Liver (tissue), 9 donors: ENCODE data around the gene LRATD1. TPM values are rescaled to one million over a fixed set of nuclear protein-coding genes. Genes with fewer than 3 reads are reported as not detected.

ENCODE experiments used
- DNase-seq: peaks from one replicate; pipeline ENCODE4 v3.0.0-alpha.2; 2017; ENCODE audit warnings: low spot score
- H3K27ac ChIP-seq, 2 donors: one replicate each; pipeline ENCODE4 v1.7.0; 2013; ENCODE audit warnings: inconsistent platforms in 2 of 2, low read length in 2 of 2, control low read depth in 1 of 2, low read depth in 1 of 2, mild to moderate bottlenecking in 1 of 2
- H3K27me3 ChIP-seq, 4 donors: one replicate each; pipeline versions ENCODE4 v1.6.1 to v1.7.0; 2013; ENCODE audit warnings: low read length in 3 of 4, inconsistent platforms in 1 of 4, mild to moderate bottlenecking in 1 of 4, moderate library complexity in 1 of 4; ENCODE audit not compliant: control insufficient read depth in 4 of 4, insufficient read depth in 4 of 4
- H3K36me3 ChIP-seq, 4 donors: one replicate each; pipeline versions ENCODE4 v1.6.1 to v1.7.0; 2013; ENCODE audit warnings: low read length in 3 of 4, mild to moderate bottlenecking in 3 of 4, low read depth in 1 of 4, moderate library complexity in 1 of 4; ENCODE audit not compliant: control insufficient read depth in 4 of 4, insufficient read depth in 3 of 4
- H3K4me1 ChIP-seq, 4 donors: one replicate each; pipeline versions ENCODE4 v1.6.1 to v1.7.0; 2013; ENCODE audit warnings: low read length in 3 of 4, mild to moderate bottlenecking in 3 of 4, moderate library complexity in 1 of 4; ENCODE audit not compliant: control insufficient read depth in 4 of 4, insufficient read depth in 4 of 4
- H3K4me3 ChIP-seq, 3 donors: one replicate each; pipeline versions ENCODE4 v1.6.1 to v1.7.0; 2013; ENCODE audit warnings: low read length in 3 of 3, control low read depth in 1 of 3, low read depth in 1 of 3, mild to moderate bottlenecking in 1 of 3
- H3K9ac ChIP-seq, 2 donors: one replicate each; pipeline ENCODE4 v1.7.0; 2013; ENCODE audit warnings: low read length in 2 of 2, mild to moderate bottlenecking in 2 of 2, moderate library complexity in 2 of 2, control low read depth in 1 of 2, low read depth in 1 of 2
- H3K9me3 ChIP-seq, 4 donors: one replicate each; pipeline versions ENCODE4 v1.6.1 to v1.7.0; 2013; ENCODE audit warnings: low read length in 3 of 4; ENCODE audit not compliant: control insufficient read depth in 4 of 4
- EGR1 ChIP-seq, 2 donors: IDR thresholded peaks; 2 replicates each; pipeline ENCODE4 v1.6.1; 2016 to 2018; ENCODE audit warnings: antibody characterized with exemption in 2 of 2, low read depth in 2 of 2
- FOXA1 ChIP-seq: IDR thresholded peaks from 2 replicates; pipeline ENCODE4 v1.6.1; 2016; ENCODE audit warnings: antibody characterized with exemption
- HNF4A ChIP-seq, 2 donors: conservative IDR thresholded peaks; 2 replicates each; pipeline ENCODE4 v1.6.1; 2016; ENCODE audit warnings: antibody characterized with exemption in 2 of 2, mild to moderate bottlenecking in 2 of 2
- JUND ChIP-seq, 2 donors: IDR thresholded peaks; 2 replicates each; pipeline ENCODE4 v1.6.1; 2016; ENCODE audit warnings: antibody characterized with exemption in 2 of 2
- NR2F2 ChIP-seq: IDR thresholded peaks from 2 replicates; pipeline ENCODE4 v1.6.1; 2016; ENCODE audit warnings: antibody characterized with exemption
- RAD21 ChIP-seq, 2 donors: IDR thresholded peaks; 2 replicates each; pipeline ENCODE4 v1.6.1; 2016; ENCODE audit warnings: antibody characterized with exemption in 2 of 2, mild to moderate bottlenecking in 2 of 2
- RXRA ChIP-seq, 2 donors: IDR thresholded peaks; 2 replicates each; pipeline ENCODE4 v1.6.1; 2017 to 2018; ENCODE audit warnings: antibody characterized with exemption in 2 of 2, mild to moderate bottlenecking in 1 of 2
- SP1 ChIP-seq: IDR thresholded peaks from 2 replicates; pipeline ENCODE4 v1.6.1; 2018; ENCODE audit warnings: antibody characterized with exemption, mild to moderate bottlenecking
- TAF1 ChIP-seq: conservative IDR thresholded peaks from 2 replicates; pipeline ENCODE4 v1.6.1; 2016; ENCODE audit warnings: antibody characterized with exemption, mild to moderate bottlenecking
- YY1 ChIP-seq: IDR thresholded peaks from 2 replicates; pipeline ENCODE4 v1.6.1; 2016; ENCODE audit warnings: antibody characterized with exemption, mild to moderate bottlenecking
- WGBS: extraction: QIAGEN DNeasy Blood & Tissue Kit; methylation state at CpG from one replicate; pipeline ENCODE4 v1.1.7; 2013; 5-methylcytosine and 5-hydroxymethylcytosine counted together
- polyA plus RNA-seq, 2 donors: library from polyadenylated mRNA; stranded (reverse) in 1 of 2; unstranded in 1 of 2; fragments of 200-250 nt in 1 of 2; fragments of >200 nt in 1 of 2; fragmentation: Nextera tagmentation in 1 of 2; extraction: Ambion mirVana in 1 of 2; gene quantifications; one replicate each; pipeline versions ENCODE4 v1.2.1 to v1.2.3, GENCODE V29; 2013 to 2015
- total RNA-seq, 2 donors: library from RNA; depleted of rRNA; stranded (reverse); fragments of >200 nt; gene quantifications; one replicate each; pipeline ENCODE4 v1.2.3, GENCODE V29; 2014
- TF ChIP-seq, protein P1 (sequence below): fragments of 150-350 bp; IDR thresholded peaks from 2 replicates; pipeline ENCODE4 v1.5.1; 2017; ENCODE audit warnings: improper control_type of control experiment, low read depth, low read length; ENCODE audit not compliant: missing input control
- TF ChIP-seq, protein P2 (sequence below): IDR thresholded peaks from 2 replicates; pipeline ENCODE4 v1.6.1; 2016; ENCODE audit warnings: antibody characterized with exemption
- TF ChIP-seq, protein P3 (sequence below): IDR thresholded peaks from 2 replicates; pipeline ENCODE4 v1.6.1; 2016; ENCODE audit warnings: antibody characterized with exemption, mild to moderate bottlenecking
- donor health status: healthy.
- donor health status: healthy.
- donor health status: healthy.
- donor health status: healthy.
- donor health status: healthy.

LRATD1 gene
- total and polyA plus RNA-seq, 4 donors, result 0.08 to 3.4 (median 1.8) TPM

DNA sequence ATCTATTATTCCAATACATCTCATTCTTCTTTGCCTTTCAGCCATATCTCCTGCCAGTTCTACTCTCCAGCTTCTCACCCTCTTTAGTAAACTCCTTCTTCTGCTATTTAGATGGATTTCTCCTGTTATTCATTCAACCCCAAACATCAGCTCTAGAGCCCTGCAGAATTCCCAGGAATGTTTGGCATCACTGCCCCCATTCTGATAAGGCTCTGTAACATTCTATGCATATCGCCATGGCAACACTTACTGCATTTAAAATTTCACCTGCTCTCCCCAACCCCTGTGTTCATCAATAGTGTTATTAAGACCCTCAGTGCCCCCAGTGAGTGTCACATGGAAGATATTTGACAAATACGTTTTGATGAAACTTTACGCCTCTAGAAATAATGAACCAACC lies 28.6 kb downstream of the LRATD1 start:
- Histone ChIP-seq H3K9me3 (no peaks in the 10 kb centered on the region), H3K9ac (no peak overlapping the region), H3K4me3 (no peak overlapping the region), H3K4me1 (no peaks in the 10 kb centered on the region), H3K27ac (no peak overlapping the region), H3K27me3 (no peaks in the 10 kb centered on the region), H3K36me3 (no peaks in the 10 kb centered on the region)
- DNase-seq, result no peak
- TF ChIP-seq FOXA1 (no peak), NR2F2 (no peak), RAD21 (IDR thresholded peaks at IDR 0.05) (no peak)
- TF ChIP-seq, protein P1, sequence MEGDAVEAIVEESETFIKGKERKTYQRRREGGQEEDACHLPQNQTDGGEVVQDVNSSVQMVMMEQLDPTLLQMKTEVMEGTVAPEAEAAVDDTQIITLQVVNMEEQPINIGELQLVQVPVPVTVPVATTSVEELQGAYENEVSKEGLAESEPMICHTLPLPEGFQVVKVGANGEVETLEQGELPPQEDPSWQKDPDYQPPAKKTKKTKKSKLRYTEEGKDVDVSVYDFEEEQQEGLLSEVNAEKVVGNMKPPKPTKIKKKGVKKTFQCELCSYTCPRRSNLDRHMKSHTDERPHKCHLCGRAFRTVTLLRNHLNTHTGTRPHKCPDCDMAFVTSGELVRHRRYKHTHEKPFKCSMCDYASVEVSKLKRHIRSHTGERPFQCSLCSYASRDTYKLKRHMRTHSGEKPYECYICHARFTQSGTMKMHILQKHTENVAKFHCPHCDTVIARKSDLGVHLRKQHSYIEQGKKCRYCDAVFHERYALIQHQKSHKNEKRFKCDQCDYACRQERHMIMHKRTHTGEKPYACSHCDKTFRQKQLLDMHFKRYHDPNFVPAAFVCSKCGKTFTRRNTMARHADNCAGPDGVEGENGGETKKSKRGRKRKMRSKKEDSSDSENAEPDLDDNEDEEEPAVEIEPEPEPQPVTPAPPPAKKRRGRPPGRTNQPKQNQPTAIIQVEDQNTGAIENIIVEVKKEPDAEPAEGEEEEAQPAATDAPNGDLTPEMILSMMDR, result no peak
- TF ChIP-seq, protein P2, sequence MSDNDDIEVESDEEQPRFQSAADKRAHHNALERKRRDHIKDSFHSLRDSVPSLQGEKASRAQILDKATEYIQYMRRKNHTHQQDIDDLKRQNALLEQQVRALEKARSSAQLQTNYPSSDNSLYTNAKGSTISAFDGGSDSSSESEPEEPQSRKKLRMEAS, result no peak
- WGBS, result 79% methylated on average over 3 of the region's 3 CpGs

DNA sequence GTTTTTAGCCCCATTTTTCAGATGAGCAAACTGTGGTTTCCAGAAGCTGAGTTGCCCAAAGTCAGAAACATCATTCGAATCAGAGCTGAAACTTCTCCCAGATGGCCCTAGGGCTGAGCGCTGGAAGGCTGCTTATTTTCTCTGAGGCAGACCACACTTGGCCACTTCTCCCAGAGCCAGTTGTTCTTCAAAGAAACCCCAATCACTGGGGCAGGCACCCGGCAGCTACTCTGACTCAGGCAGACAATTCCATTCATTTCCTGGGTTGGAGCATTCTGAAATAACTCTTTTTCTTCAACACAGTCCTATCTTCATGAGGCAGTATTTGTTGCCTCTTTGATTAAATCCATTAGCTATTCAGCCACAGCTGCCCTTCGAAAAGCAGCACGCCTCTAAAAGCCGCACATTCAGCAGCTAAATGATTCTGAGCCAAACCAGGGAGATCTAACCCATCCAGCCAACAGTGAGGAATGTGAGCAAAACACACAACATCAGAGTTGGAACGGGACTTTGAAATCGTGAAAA lies 40.9 kb downstream of the LRATD1 start:
- Histone ChIP-seq H3K4me3 (no peak overlapping the region), H3K4me1 (no peaks in the 10 kb centered on the region), H3K36me3 (no peaks in the 10 kb centered on the region), H3K9ac (no peak overlapping the region), H3K9me3 (no peaks in the 10 kb centered on the region), H3K27ac (no peak overlapping the region), H3K27me3 (no peaks in the 10 kb centered on the region)
- no peak for DNase-seq
- TF ChIP-seq JUND (IDR thresholded peaks at IDR 0.05) (no peak), RXRA (IDR thresholded peaks at IDR 0.05) (no peak), NR2F2 (no peak), TAF1 (no peak), FOXA1 (no peak), SP1 (no peak), YY1 (no peak), EGR1 (IDR thresholded peaks at IDR 0.05; ENCODE audit: low read depth in 2 of 2) (no peak), HNF4A (conservative IDR thresholded peaks at IDR 0.05) (no peak)
- TF ChIP-seq, protein P1, result no peak
- TF ChIP-seq, protein P2, result no peak
- WGBS, result 85% methylated on average over 8 of the region's 8 CpGs

DNA sequence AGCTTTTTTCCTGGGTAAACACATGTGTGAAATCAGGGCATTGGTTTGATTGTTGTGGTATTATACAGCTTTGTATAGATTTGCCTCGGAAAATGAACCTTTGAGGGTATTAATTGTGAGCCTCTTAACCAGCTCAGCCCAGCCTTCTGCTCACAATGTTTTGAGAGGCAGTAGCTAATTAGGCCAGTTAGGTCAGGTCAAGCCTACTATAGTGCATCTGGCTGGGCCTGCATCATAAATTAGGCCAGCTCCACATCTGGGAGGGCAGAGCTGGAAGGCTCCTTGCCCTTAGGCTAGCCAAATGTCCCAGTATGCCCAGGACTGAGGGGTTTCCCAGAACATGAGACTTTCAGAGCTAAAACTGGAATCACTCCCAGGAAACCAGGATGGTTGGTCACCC lies 43.0 kb downstream of the LRATD1 start:
- no peak for DNase-seq
- 72% methylated on average over 1 of the region's 1 CpG for WGBS
- TF ChIP-seq, protein P3, sequence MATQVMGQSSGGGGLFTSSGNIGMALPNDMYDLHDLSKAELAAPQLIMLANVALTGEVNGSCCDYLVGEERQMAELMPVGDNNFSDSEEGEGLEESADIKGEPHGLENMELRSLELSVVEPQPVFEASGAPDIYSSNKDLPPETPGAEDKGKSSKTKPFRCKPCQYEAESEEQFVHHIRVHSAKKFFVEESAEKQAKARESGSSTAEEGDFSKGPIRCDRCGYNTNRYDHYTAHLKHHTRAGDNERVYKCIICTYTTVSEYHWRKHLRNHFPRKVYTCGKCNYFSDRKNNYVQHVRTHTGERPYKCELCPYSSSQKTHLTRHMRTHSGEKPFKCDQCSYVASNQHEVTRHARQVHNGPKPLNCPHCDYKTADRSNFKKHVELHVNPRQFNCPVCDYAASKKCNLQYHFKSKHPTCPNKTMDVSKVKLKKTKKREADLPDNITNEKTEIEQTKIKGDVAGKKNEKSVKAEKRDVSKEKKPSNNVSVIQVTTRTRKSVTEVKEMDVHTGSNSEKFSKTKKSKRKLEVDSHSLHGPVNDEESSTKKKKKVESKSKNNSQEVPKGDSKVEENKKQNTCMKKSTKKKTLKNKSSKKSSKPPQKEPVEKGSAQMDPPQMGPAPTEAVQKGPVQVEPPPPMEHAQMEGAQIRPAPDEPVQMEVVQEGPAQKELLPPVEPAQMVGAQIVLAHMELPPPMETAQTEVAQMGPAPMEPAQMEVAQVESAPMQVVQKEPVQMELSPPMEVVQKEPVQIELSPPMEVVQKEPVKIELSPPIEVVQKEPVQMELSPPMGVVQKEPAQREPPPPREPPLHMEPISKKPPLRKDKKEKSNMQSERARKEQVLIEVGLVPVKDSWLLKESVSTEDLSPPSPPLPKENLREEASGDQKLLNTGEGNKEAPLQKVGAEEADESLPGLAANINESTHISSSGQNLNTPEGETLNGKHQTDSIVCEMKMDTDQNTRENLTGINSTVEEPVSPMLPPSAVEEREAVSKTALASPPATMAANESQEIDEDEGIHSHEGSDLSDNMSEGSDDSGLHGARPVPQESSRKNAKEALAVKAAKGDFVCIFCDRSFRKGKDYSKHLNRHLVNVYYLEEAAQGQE, result no peak
- Histone ChIP-seq H3K36me3 (no peaks in the 10 kb centered on the region), H3K27ac (no peak overlapping the region), H3K27me3 (no peaks in the 10 kb centered on the region), H3K9ac (no peak overlapping the region), H3K9me3 (no peaks in the 10 kb centered on the region), H3K4me3 (no peak overlapping the region), H3K4me1 (no peaks in the 10 kb centered on the region)
